Measurements from ENCODE around the gene TOP3A. TPM values are rescaled to one million over a fixed set of nuclear protein-coding genes. Genes with fewer than 3 reads are reported as not detected.

Gene TOP3A
- total RNA-seq, 6 experiments from 2014 or later, result 23.0 to 26.4 (median 24.0) TPM

GRCh38 chr17:18262111-18262510 lies 52.7 kb downstream of the TOP3A start:
- DNase-seq, result no peak
- peaks cover 31% of the 10 kb centered on the region for H3K4me1 Mint-ChIP-seq (ENCODE audit: low read depth)
- peak overlapping the region; percentile 90 for H3K27ac Mint-ChIP-seq
- TF ChIP-seq CTCF (IDR thresholded peaks at IDR 0.05), result no peak
- H3K9me3 Mint-ChIP-seq, result no peaks in the 10 kb centered on the region
- peak overlapping the region; percentile 91 for H3K4me3 Mint-ChIP-seq
- H3K27me3 Mint-ChIP-seq (ENCODE audit: insufficient read depth), result no peaks in the 10 kb centered on the region
- H3K36me3 Mint-ChIP-seq (ENCODE audit: low read depth), result peaks cover 5% of the 10 kb centered on the region; the same call in 1 of the 2 replicates

GRCh38 chr17:18261659-18262058 lies 53.1 kb downstream of the TOP3A start:
- H3K27me3 Mint-ChIP-seq (ENCODE audit: insufficient read depth), result no peaks in the 10 kb centered on the region
- H3K36me3 Mint-ChIP-seq (ENCODE audit: low read depth), result peaks cover 5% of the 10 kb centered on the region; the same call in 1 of the 2 replicates
- no peak for TF ChIP-seq CTCF (IDR thresholded peaks at IDR 0.05)

GRCh38 chr17:18261146-18261515 lies 53.7 kb downstream of the TOP3A start:
- peak; percentile 38 for DNase-seq
- peak overlapping the region; percentile 90 for H3K27ac Mint-ChIP-seq
- H3K9me3 Mint-ChIP-seq, result no peaks in the 10 kb centered on the region

More at GRCh38 chr17:18261659-18262058, 53.1 kb downstream of the TOP3A start:
- peaks cover 34% of the 10 kb centered on the region for H3K4me1 Mint-ChIP-seq (ENCODE audit: low read depth)
- DNase-seq, result no peak
- peak overlapping the region; percentile 90 for H3K27ac Mint-ChIP-seq
- H3K4me3 Mint-ChIP-seq, result peak overlapping the region; percentile 91
- no peaks in the 10 kb centered on the region for H3K9me3 Mint-ChIP-seq

GRCh38 chr17:18260332-18261145 lies 54.3 kb downstream of the TOP3A start, which contains the start of gene MIEF2:
Gene MIEF2, plus strand, starts transcription at chr17:18260662. Its CDS starts 2,059 bp downstream, at chr17:18262721.
- H3K27me3 Mint-ChIP-seq (ENCODE audit: insufficient read depth), result no peaks in the 10 kb centered on the region
- H3K4me1 Mint-ChIP-seq (ENCODE audit: low read depth), result peaks cover 33% of the 10 kb centered on the region
- no peaks in the 10 kb centered on the region for H3K9me3 Mint-ChIP-seq
- peaks cover 1% of the 10 kb centered on the region; the same call in 1 of the 2 replicates for H3K36me3 Mint-ChIP-seq (ENCODE audit: low read depth)
- H3K4me3 Mint-ChIP-seq, result peak within 1 kb of the TSS; percentile 91
- peak; percentile 90 for DNase-seq
- no peak for TF ChIP-seq CTCF (IDR thresholded peaks at IDR 0.05)
- H3K27ac Mint-ChIP-seq, result peak within 1 kb of the TSS; percentile 90

More at GRCh38 chr17:18261146-18261515, 53.7 kb downstream of the TOP3A start:
- H3K4me1 Mint-ChIP-seq (ENCODE audit: low read depth), result peaks cover 33% of the 10 kb centered on the region
- H3K36me3 Mint-ChIP-seq (ENCODE audit: low read depth), result peaks cover 5% of the 10 kb centered on the region; the same call in 1 of the 2 replicates
- H3K27me3 Mint-ChIP-seq (ENCODE audit: insufficient read depth), result no peaks in the 10 kb centered on the region
- TF ChIP-seq CTCF (IDR thresholded peaks at IDR 0.05), result no peak
- peak overlapping the region; percentile 91 for H3K4me3 Mint-ChIP-seq

GRCh38 chr17:18259621-18260331 lies 55.0 kb downstream of the TOP3A start:
- DNase-seq, result peak; percentile 57
- Mint-ChIP-seq H3K9me3 (no peaks in the 10 kb centered on the region), H3K27me3 (ENCODE audit: insufficient read depth) (no peaks in the 10 kb centered on the region), H3K27ac (peak overlapping the region; percentile 90), H3K4me3 (peak overlapping the region; percentile 91), H3K4me1 (ENCODE audit: low read depth) (peaks cover 33% of the 10 kb centered on the region), H3K36me3 (ENCODE audit: low read depth) (no peaks in the 10 kb centered on the region; the same call in 1 of the 2 replicates)
- TF ChIP-seq CTCF (IDR thresholded peaks at IDR 0.05), result no peak

Measured in HFFc6 (cell line).